Thyroid gland (tissue), 4 donors: ENCODE data around the gene PRAMEF1.

Source experiments
- POLR2A ChIP-seq, 2 donors: fragments of 450-650 bp; IDR thresholded peaks; one replicate each; pipeline ENCODE4 v1.6.1; 2017; ENCODE audit warnings: antibody characterized with exemption in 2 of 2, mild to moderate bottlenecking in 2 of 2, moderate library complexity in 1 of 2
- TF ChIP-seq, protein P1 (sequence below), 6 experiments: fragments of 200-600 bp in 3 of 6; fragments of 450-650 bp in 3 of 6; sonication (generic) in 3 of 6; IDR thresholded peaks; one replicate each; pipeline ENCODE4 v1.5.1; 2016 to 2019; ENCODE audit warnings: antibody characterized with exemption in 6 of 6, mild to moderate bottlenecking in 2 of 6, inconsistent platforms in 1 of 6, moderate library complexity in 1 of 6

DNA sequence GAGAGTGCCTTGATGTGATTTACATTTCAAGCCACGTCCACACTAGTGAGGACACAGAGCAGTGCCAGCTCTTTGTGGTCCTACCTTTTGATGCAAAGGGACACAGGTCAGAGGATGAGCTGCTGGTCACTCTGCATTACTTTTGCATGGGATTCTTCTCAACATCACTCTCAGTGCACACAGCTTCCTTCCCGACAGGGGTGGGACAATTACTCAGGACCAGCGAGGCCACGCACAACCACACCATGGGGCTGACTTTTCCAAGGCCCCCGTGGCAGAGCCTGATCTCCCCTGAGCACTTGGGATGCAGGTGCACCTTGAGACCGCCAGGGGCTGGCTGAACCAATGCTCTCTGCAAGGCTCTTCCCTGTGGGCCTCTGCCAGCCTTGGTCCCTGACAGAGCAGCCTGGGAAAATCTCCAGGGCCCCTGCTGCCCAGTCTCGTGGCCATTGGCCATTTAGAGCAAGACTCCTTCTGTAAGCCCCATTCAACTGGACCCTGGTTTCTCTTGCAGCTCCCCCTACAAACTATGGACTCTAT lies 30.9 kb upstream of the PRAMEF1 start:
- TF ChIP-seq, protein P1, sequence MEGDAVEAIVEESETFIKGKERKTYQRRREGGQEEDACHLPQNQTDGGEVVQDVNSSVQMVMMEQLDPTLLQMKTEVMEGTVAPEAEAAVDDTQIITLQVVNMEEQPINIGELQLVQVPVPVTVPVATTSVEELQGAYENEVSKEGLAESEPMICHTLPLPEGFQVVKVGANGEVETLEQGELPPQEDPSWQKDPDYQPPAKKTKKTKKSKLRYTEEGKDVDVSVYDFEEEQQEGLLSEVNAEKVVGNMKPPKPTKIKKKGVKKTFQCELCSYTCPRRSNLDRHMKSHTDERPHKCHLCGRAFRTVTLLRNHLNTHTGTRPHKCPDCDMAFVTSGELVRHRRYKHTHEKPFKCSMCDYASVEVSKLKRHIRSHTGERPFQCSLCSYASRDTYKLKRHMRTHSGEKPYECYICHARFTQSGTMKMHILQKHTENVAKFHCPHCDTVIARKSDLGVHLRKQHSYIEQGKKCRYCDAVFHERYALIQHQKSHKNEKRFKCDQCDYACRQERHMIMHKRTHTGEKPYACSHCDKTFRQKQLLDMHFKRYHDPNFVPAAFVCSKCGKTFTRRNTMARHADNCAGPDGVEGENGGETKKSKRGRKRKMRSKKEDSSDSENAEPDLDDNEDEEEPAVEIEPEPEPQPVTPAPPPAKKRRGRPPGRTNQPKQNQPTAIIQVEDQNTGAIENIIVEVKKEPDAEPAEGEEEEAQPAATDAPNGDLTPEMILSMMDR (IDR thresholded peaks at IDR 0.05), result no peak
- no peak for TF ChIP-seq POLR2A (IDR thresholded peaks at IDR 0.05)
